Panc1 (cell line): ENCODE data around the gene CNKSR3. TPM values are rescaled to one million over a fixed set of nuclear protein-coding genes. Genes with fewer than 3 reads are reported as not detected.

Experiments
- ATAC-seq: fragments of 200-7000 bp; cut with Tn5 transposase; 2 replicates; pipeline ENCODE4 v1.9.1; 2020; ENCODE audit warnings: mild to moderate bottlenecking, moderate library complexity
- BruUV-seq: library from RNA; stranded (reverse); fragments of 400-500 nt; replicated peaks from 2 replicates; lab custom pipeline; 2021; lab: Mats Ljungman, UMichigan
- CTCF ChIA-PET: fragments of 300-600 bp; sonication (Branson Sonifier 250); formaldehyde crosslinking; loops from one replicate; lab custom pipeline; 2022; ENCODE audit warnings: antibody characterized with exemption; lab: Charles Lee
- POLR2A ChIA-PET: fragments of 300-600 bp; sonication (Branson Sonifier 250); formaldehyde crosslinking; loops from one replicate; lab custom pipeline; 2022; ENCODE audit warnings: antibody characterized with exemption; lab: Charles Lee
- DNase-seq: peaks from one replicate; pipeline ENCODE4 v3.0.0-alpha.2; 2010; ENCODE audit warnings: low read depth, low spot score
- H3K27ac ChIP-seq: 2 replicates; pipeline ENCODE4 v1.5.1; 2011; ENCODE audit warnings: mild to moderate bottlenecking, low read length, inconsistent platforms
- H3K27me3 ChIP-seq: fragments of 200-500 bp; sonication (Bioruptor generic); 2 replicates; pipeline ENCODE4 v1.6.0; 2014; ENCODE audit warnings: low read length, inconsistent platforms; ENCODE audit not compliant: control insufficient read depth, insufficient read depth
- H3K36me3 ChIP-seq: fragments of 200-500 bp; sonication (Bioruptor generic); 2 replicates; pipeline ENCODE4 v1.5.1; 2014; ENCODE audit warnings: inconsistent platforms, mild to moderate bottlenecking, low read length, moderate library complexity; ENCODE audit not compliant: control insufficient read depth, insufficient read depth
- H3K4me1 ChIP-seq: 2 replicates; pipeline ENCODE4 v1.5.1; 2011; ENCODE audit warnings: inconsistent platforms, mild to moderate bottlenecking, low read length, moderate library complexity; ENCODE audit not compliant: control insufficient read depth, insufficient read depth
- H3K4me3 ChIP-seq, 2 experiments: 2 replicates each; pipeline ENCODE4 v1.5.1; 2011 to 2012; ENCODE audit warnings: low read depth in 2 of 2, low read length in 2 of 2, mild to moderate bottlenecking in 2 of 2, inconsistent platforms in 1 of 2, moderate library complexity in 1 of 2
- H3K9me3 ChIP-seq: fragments of 200-500 bp; sonication (Bioruptor generic); 2 replicates; pipeline ENCODE4 v1.5.1; 2014; ENCODE audit warnings: low read depth, mild to moderate bottlenecking, inconsistent platforms, low read length, moderate library complexity; ENCODE audit not compliant: control insufficient read depth, insufficient read depth
- CTCF ChIP-seq: fragments of 450-650 bp; IDR thresholded peaks from 2 replicates; pipeline ENCODE4 v1.5.1; 2017; ENCODE audit warnings: mild to moderate bottlenecking
- POLR2AphosphoS5 ChIP-seq: IDR thresholded peaks from 2 replicates; pipeline ENCODE4 v1.6.1; 2012; ENCODE audit warnings: mild to moderate bottlenecking, low read depth, low read length, moderate library complexity
- REST ChIP-seq, 2 experiments: IDR thresholded peaks; 2 replicates each; pipeline ENCODE4 v1.6.1; 2011 to 2012; ENCODE audit warnings: low read depth in 2 of 2, control low read depth in 1 of 2, low read length in 1 of 2, mild to moderate bottlenecking in 1 of 2, moderate library complexity in 1 of 2; ENCODE audit not compliant: insufficient read depth in 1 of 2
- SIN3A ChIP-seq: IDR thresholded peaks from 2 replicates; pipeline ENCODE4 v1.6.1; 2012; ENCODE audit warnings: low read depth, mild to moderate bottlenecking, low read length, moderate library complexity, borderline replicate concordance; ENCODE audit not compliant: insufficient read depth
- TCF7L2 ChIP-seq: IDR thresholded peaks from 2 replicates; pipeline ENCODE4 v1.6.1; 2011; ENCODE audit warnings: mild to moderate bottlenecking, low read depth, low read length, inconsistent platforms
- in situ Hi-C: cut with HindIII; loops from 2 replicates; pipeline ENCODE4 v1.10.0; 2016; ENCODE audit warnings: low sequenced_read_pairs, low pct_unique_long_range_greater_than_20kb
- intact Hi-C: fragments of 100-400 bp; cut with micrococcal nuclease; formaldehyde crosslinking; loops from one replicate; pipeline ENCODE4 v1.10.0; 2022; ENCODE audit not compliant: unreplicated experiment
- total RNA-seq: library from RNA; stranded (reverse); gene quantifications from one replicate; pipeline ENCODE4 v1.2.1, GENCODE V29; 2021; ENCODE audit not compliant: unreplicated experiment

Gene CNKSR3
- total RNA-seq, 1 experiment from 2014 or later = 18.2 TPM

- in situ Hi-C loops (no loop called here), intact Hi-C loops (loop anchor here (10.0 kb wide), 1 partner anchor 346 kb away; no protein-coding TSS in a partner anchor)
- TF ChIP-seq SIN3A (no peak), POLR2AphosphoS5 (no peak), CTCF (peak; percentile 74), TCF7L2 (no peak), REST (IDR thresholded peaks at IDR 0.05; ENCODE audit: insufficient read depth in 1 of 2, low read depth in 2 of 2, low read length in 1 of 2) (no peak)
- ATAC-seq = peak; percentile 71; the same call in 1 of the 2 replicates
- no peak overlapping the region for H3K27ac ChIP-seq
- no peak for DNase-seq
- H3K27me3 ChIP-seq = no peaks in the 10 kb centered on the region
- no peaks in the 10 kb centered on the region for H3K36me3 ChIP-seq
- no TSS peak for BruUV-seq
- no peaks in the 10 kb centered on the region for H3K4me1 ChIP-seq
- ChIA-PET POLR2A (no interaction called here), CTCF (interaction anchor here (1.5 kb wide), 1 partner anchor 9 kb away, joined by 12 read pairs; no protein-coding TSS in a partner anchor)
- H3K4me3 ChIP-seq = no peak overlapping the region
- no peaks in the 10 kb centered on the region for H3K9me3 ChIP-seq
Measured at GRCh38 chr6:154500769-154501577, 9.5 kb downstream of the CNKSR3 start.

- Histone ChIP-seq H3K9me3 (no peaks in the 10 kb centered on the region), H3K4me1 (no peaks in the 10 kb centered on the region), H3K27me3 (no peaks in the 10 kb centered on the region), H3K27ac (no peak overlapping the region), H3K4me3 (no peak overlapping the region), H3K36me3 (no peaks in the 10 kb centered on the region)
- in situ Hi-C loops = no loop called here
- no peak for TF ChIP-seq TCF7L2
- ChIA-PET POLR2A (no interaction called here), CTCF (interaction anchor here (1.5 kb wide), 1 partner anchor 10 kb away, joined by 12 read pairs; no protein-coding TSS in a partner anchor)
- ATAC-seq = no peak
- BruUV-seq = no TSS peak
- intact Hi-C loops = loop anchor here (10.0 kb wide), 1 partner anchor 345 kb away; no protein-coding TSS in a partner anchor
- DNase-seq = no peak
Measured at GRCh38 chr6:154499855-154500589, 10.5 kb downstream of the CNKSR3 start.
